GM18499 (cell line): ENCODE data around the gene HSD17B8.

Source experiments
- ATAC-seq: cut with Tn5 transposase; IDR thresholded peaks from one replicate; pipeline ENCODE4 v1.9.1; 2021; ENCODE audit warnings: moderate number of reproducible peaks; ENCODE audit not compliant: insufficient read depth, unreplicated experiment

The HSD17B8 gene

GRCh38 chr6:33204415-33205190, at the start of gene HSD17B8:
HSD17B8 (plus strand) TSS chr6:33204655; CDS start chr6:33204669, 14 bp downstream.
- ATAC-seq: no peak

GRCh38 chr6:33156561-33156960, 47.9 kb upstream of the HSD17B8 start:
- ATAC-seq: no peak

- no peak for ATAC-seq
Measured at GRCh38 chr6:33156964-33157363, 47.5 kb upstream of the HSD17B8 start.

- ATAC-seq: no peak
Measured at GRCh38 chr6:33160096-33160495, 44.4 kb upstream of the HSD17B8 start.

GRCh38 chr6:33160728-33161344, 43.6 kb upstream of the HSD17B8 start:
- no peak for ATAC-seq

- no peak for ATAC-seq
Measured at GRCh38 chr6:33161354-33162331, 42.8 kb upstream of the HSD17B8 start.

- no peak for ATAC-seq
Measured at GRCh38 chr6:33163540-33163939, 40.9 kb upstream of the HSD17B8 start.

GRCh38 chr6:33164176-33164575, 40.3 kb upstream of the HSD17B8 start:
- ATAC-seq: no peak

- ATAC-seq: no peak
Measured at GRCh38 chr6:33164665-33165373, 39.6 kb upstream of the HSD17B8 start.

- ATAC-seq: no peak
Measured at GRCh38 chr6:33165581-33166258, 38.7 kb upstream of the HSD17B8 start.

- no peak for ATAC-seq
Measured at GRCh38 chr6:33166363-33166762, 38.1 kb upstream of the HSD17B8 start.

GRCh38 chr6:33166811-33167210, 37.6 kb upstream of the HSD17B8 start:
- no peak for ATAC-seq

GRCh38 chr6:33167374-33168283, 36.8 kb upstream of the HSD17B8 start:
- ATAC-seq: no peak

- no peak for ATAC-seq
Measured at GRCh38 chr6:33168284-33168601, 36.2 kb upstream of the HSD17B8 start.

GRCh38 chr6:33168639-33169038, 35.8 kb upstream of the HSD17B8 start:
- no peak for ATAC-seq

GRCh38 chr6:33169291-33170175, 34.9 kb upstream of the HSD17B8 start:
- ATAC-seq: no peak

- ATAC-seq: no peak
Measured at GRCh38 chr6:33170176-33171015, 34.1 kb upstream of the HSD17B8 start.
